ENCODE measurements around the gene TRAK1.

DNA sequence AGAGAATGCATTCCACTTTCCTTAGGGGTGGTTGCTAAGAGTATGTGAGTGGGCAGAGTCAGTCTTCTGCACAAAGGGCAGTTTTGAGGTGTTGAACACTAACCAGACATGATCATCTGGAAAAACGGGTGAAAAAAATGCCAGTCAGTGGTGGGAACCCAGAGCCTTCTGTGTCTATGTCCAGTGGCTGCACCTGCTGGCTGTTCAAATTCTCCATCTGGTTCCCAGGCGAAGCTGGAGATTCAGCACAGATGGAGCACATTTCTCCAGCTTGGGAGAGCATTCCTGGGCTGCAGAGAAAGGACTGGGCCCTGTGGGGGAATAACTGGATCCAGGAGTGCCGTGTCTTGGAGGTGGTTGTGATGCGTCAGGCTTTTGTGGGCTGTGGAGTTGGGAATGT, 74.1 kb downstream of the TRAK1 start:
- TF ChIP-seq POLR2AphosphoS5 (IDR thresholded peaks at IDR 0.05; ENCODE audit: borderline replicate concordance, low read depth, low read length) (no peak), EZH2 (IDR thresholded peaks at IDR 0.05) (no peak), FOXP2 (optimal IDR thresholded peaks at IDR 0.05; ENCODE audit: control extremely low read depth, extremely low read length, insufficient read depth) (no peak)
